ENCODE results near the gene RBMS1.
"Not testable (repeated sequence)": the region's sequence is repeated elsewhere in the genome, so short reads cannot be mapped to it uniquely, and the experiment has no call there.

The RBMS1 gene

GRCh38 chr2:160469164-160469563, 24.4 kb downstream of the RBMS1 start:
- DNase-seq: no peak

- DNase-seq: no peak
Observed at GRCh38 chr2:160467086-160467485, 26.5 kb downstream of the RBMS1 start.

GRCh38 chr2:160465406-160465805, 28.2 kb downstream of the RBMS1 start:
- no peak for DNase-seq

GRCh38 chr2:160465002-160465401, 28.6 kb downstream of the RBMS1 start:
- no peak for DNase-seq

GRCh38 chr2:160464017-160464416, 29.6 kb downstream of the RBMS1 start:
- no peak for DNase-seq

GRCh38 chr2:160463245-160463644, 30.4 kb downstream of the RBMS1 start:
- DNase-seq: no peak

GRCh38 chr2:160460333-160460731, 33.3 kb downstream of the RBMS1 start:
- no peak for DNase-seq

- DNase-seq: no peak
Observed at GRCh38 chr2:160459538-160460332, 33.9 kb downstream of the RBMS1 start.

GRCh38 chr2:160458718-160459453, 34.7 kb downstream of the RBMS1 start:
- no peak for DNase-seq

- no peak for DNase-seq
Observed at GRCh38 chr2:160457588-160457987, 36.0 kb downstream of the RBMS1 start.

- no peak for DNase-seq
Observed at GRCh38 chr2:160454070-160454797, 39.4 kb downstream of the RBMS1 start.

- DNase-seq: no peak
Observed at GRCh38 chr2:160453111-160453820, 40.3 kb downstream of the RBMS1 start.

GRCh38 chr2:160450486-160450885, 43.1 kb downstream of the RBMS1 start:
- no peak for DNase-seq

- DNase-seq: not testable (repeated sequence)
Observed at GRCh38 chr2:160448821-160449220, 44.8 kb downstream of the RBMS1 start.

- no peak for DNase-seq
Observed at GRCh38 chr2:160445673-160446072, 47.9 kb downstream of the RBMS1 start.

- DNase-seq: no peak
Observed at GRCh38 chr2:160442603-160443002, 51.0 kb downstream of the RBMS1 start.

GRCh38 chr2:160440888-160441287, 52.7 kb downstream of the RBMS1 start:
- no peak for DNase-seq

- DNase-seq: not testable (repeated sequence)
Observed at GRCh38 chr2:160439038-160439437, 54.6 kb downstream of the RBMS1 start.

GRCh38 chr2:160437273-160437672, 56.3 kb downstream of the RBMS1 start:
- DNase-seq: no peak

GRCh38 chr2:160434254-160434948, 59.2 kb downstream of the RBMS1 start:
- no peak for DNase-seq

GRCh38 chr2:160433466-160434140, 60.0 kb downstream of the RBMS1 start:
- no peak for DNase-seq

GRCh38 chr2:160432633-160433032, 61.0 kb downstream of the RBMS1 start:
- DNase-seq: no peak

Measured in activated gamma-delta T cell (primary cell).